Stimulated activated naive CD4-positive, alpha-beta T cell (primary cell): ENCODE results near the gene AADACL2.
"Not testable (repeated sequence)": the region's sequence is repeated elsewhere in the genome, so short reads cannot be mapped to it uniquely, and the experiment has no call there.

Source experiments
- DNase-seq, 6 experiments: peaks; one replicate each; lab custom pipeline; 2025; lab: John Stamatoyannopoulos, UW

The AADACL2 gene

DNA sequence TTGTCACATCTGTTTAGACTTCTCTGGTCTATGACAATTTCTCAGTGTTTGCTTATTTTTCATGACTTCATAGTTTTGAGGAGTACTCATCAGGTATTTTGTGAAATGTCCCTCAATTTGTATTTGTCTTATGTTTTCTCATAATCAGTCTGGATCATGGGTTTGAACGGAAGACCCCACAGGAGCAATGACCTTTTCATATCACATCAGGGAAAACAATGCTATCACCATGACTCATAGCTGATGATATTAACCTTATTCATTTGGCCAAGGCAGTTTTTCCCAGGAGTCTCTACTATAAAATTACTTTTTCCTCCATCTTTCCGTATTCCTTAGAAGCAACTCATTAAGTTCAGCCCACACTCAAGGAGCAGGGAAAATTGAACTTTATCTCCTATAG is 32.7 kb downstream of the AADACL2 start:
- DNase-seq = no peak

DNA sequence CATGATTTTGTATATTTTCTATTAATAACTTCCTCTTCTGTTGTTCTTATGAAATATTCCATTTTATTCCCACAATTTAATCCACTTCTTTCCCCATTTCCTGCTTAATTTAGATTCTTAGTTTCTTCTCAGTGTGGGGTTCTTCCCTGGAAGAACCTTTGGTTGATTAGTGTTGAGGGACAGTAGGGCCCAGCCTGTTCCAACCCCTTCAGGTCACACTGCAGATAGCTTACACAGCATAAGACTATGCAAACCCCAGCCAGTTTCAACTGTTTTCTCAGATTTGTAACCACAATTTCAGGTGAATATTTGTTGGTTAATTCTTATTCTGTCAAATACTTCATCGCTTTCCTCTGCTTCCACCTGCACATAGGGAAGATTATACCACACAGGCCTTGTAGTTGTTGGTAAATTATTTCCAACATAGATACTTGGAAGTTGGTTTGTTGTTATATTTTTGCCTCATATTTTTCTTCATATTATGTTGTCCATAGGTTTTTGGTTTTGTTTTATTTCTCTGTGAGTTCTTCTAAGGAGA is 34.7 kb downstream of the AADACL2 start:
- no peak for DNase-seq

DNA sequence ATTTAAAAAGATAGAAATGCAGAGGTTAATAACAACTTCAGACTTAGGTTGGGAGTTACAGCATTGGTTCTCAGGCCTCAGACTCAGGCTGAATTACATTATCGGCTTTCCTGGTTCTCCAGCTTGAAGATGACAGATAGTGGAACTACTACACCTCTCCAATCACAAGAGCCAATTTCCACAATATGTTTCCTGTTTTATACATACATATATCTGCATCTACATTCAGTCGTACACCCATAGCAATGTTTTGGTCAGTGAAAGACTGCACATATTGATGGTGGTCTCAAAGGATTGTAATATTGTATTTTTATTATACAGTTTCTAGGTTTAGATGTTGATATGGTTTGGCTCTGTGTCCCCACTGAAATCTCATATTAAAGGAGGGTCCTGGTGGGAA is 35.4 kb downstream of the AADACL2 start:
- no peak for DNase-seq

DNA sequence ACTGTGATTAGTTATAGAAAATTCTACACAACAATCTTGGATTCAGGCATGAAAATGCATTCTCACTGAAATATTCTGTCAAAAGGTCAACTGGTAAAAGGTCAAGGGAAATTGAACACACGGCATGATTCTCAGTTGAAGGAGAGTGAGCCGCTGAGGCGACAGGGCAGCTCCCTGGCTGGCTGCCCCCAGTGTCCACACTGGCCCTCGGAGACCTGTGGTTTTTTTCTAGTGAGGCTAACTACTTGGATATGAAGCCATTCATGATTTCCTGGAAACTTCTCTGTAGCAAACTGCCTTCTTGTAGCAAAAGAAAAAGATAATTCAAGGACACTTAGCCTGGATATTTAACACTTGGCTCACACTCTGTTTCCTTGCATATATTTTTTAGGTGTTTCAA is 37.2 kb downstream of the AADACL2 start:
- no peak for DNase-seq

DNA sequence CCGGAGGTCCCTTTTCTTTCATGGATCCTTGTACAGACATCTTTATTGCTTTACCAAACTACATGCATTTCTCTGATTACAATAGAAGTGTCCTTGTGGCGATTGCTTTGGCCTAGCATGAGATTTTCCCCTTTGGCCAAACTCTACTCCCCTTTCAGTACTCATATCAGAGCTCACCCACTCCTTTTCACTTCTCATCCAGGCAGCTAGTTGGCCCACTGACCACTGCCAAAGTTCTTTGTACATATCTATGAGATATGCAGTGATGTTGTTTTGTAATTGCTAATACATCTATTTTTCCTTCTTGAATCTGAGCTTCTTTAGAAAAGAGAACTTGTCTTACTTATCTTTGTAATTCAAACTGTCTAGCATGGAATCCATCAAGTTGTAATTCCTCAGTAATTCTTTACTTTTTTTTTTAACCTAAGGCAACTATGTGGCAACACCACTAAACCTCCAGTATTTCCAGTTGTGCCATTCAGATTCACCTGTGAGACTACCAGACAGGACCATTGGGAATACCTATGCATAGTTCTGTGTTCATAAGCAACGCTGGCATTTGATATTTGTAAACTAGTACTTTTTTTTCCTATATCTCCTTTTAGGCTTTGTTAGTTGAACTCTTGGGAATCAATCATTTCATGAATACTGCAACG is 39.2 kb downstream of the AADACL2 start:
- DNase-seq = no peak

DNA sequence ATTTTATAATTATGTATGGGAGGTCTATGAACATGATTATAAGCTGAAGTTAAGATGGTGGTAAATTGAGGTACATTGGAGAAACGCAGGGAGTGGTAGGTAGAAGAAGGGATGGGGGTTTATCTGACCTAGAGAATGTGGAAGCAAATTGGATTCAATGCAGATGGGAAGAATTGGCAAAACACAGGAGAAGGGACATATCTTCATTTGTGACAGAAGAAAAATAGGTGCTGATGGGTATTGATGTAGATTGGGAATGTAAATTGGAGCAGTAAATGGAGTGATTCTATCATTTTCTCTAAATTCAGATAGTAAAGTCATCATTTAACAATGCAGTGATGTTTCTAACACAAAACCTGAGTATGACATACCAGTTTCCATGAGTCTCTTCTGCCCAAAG is 40.5 kb downstream of the AADACL2 start:
- DNase-seq = no peak

DNA sequence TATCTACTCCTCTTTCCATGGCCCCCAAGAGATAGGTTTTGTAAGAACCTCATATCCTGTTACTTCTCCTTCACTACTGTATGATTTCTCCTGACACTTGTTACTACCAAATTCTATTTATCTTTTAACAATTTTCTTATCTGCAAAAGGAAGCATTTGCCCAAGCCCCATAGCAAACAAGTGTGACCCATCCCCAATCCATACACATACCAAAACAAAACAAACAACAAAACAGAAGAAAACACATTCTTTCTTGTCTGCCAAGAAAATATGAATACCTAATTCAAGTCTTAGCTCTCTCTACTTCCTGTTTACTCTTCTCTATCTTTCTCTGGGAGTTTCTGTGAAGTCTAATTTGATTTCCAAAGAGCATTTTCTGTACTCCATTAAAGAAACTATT is 41.2 kb downstream of the AADACL2 start:
- DNase-seq = no peak

DNA sequence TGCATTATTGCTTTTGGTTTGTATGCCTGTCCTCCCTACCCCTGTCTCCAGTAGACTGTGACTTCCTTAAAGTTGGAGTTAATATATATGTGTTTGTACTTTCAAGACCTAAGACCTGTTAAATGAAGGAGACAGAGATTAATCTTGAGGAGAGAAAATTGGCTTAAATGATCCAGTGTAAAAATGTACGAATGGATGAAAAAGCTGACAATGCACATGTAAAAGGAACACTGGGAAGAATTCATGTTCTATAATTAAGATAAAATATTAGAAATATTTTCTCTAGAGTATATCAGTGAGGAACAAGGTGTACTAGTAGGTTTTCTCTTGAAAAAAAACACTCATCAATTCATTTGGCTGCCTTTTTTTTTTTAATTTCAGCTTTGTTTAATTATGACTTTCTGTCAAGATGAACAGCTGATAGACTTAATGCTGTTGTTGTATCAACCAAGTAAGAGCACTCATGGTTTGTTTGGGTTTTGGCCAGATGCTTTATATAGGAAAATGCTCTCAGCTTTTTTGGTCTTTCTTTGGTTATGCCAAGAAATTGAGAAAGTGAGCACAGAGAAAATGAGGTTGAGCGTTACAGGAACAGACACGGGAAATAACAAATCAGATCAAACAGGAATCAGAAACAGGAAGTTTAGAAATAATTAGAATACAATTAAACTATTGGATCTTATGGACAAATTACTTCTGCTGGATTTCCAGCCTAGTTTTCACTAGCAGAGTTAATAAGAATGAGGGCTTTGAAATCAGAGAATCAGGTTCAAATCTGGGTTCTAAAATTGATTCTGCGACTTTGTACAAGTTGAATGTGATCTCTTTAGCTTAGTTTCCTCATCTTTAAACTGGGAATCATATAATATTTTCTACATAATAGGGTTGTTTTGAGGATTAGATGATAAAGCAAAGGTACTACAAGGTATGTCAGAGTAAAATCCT is 41.9 kb downstream of the AADACL2 start:
- no peak for DNase-seq

DNA sequence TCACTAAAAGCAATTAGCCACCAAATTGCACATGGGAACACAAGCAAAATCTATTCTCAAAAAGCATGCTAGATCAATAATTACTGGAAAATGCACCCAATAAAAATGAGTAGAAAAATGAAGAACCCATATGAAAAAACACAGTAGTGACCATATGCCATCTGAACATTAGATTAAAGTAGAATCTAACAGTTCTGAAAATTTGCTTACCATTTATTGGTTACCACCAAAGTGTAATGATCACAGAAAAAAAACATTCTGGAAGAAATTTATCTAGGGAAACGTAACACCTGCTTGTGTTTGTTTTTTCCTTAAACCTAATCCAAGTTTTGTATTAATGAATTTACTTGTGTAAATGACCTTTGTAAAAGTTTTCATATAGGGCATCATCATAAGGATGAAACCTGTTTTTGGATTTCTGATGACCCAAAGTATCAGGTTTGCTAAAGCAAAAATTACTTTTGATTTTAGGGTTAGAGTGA is 42.6 kb downstream of the AADACL2 start:
- no peak for DNase-seq

DNA sequence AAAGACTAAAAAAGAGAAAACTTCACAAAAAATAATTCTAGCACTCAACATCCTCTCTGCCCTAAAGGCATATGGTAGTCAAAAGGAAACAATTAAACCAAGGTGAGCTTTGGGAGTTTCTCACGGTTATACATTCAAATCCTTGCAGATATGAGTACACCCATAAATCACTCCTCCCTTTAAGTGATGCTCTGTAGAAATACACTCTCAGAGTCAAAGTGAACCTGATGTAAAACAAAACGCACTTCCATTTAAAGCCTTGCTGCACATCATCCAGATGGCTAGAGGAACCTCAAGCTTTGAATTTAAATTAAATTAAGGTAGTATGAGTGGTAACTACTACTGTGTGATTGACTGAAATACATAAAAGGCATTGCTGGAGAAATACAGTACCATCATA is 44.2 kb downstream of the AADACL2 start:
- no peak for DNase-seq

DNA sequence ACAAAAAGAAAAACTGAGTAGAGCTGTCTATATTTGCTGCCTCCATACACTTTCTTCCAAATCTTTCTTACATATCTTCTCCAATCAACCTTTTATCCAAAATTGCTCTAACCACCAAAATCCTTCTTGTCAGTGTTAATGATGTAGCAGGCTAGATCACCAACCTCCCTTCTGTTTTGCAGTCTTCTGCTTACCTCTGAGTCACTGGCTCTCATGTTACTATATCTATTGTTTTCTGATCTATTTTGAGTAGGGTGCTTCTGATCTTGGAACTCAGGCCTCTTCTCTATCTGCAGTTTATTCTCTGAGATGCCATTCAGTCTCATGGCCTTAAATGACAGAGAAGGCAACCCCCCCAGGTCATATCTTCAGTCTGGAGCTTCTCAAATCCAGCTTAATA is 53.9 kb downstream of the AADACL2 start:
- no peak for DNase-seq

DNA sequence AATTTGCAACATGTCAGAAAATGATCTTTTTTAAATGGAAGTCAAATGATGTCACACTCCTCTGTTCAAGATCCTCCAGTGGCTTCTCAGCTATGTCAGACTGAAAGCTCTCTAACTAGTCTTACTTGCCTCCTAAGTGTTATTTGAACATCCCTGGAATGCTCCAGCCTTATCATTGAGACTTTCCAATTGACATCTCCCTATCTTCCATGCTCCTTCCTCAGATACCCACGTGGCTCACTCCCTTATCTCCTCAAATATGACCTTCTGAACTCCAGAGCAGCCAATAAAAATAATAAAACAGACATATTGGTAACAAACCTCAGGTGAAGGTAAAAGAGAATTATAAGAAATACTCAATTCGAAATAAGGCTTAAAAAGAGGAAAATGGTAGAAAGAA is 54.7 kb downstream of the AADACL2 start:
- DNase-seq = no peak

DNA sequence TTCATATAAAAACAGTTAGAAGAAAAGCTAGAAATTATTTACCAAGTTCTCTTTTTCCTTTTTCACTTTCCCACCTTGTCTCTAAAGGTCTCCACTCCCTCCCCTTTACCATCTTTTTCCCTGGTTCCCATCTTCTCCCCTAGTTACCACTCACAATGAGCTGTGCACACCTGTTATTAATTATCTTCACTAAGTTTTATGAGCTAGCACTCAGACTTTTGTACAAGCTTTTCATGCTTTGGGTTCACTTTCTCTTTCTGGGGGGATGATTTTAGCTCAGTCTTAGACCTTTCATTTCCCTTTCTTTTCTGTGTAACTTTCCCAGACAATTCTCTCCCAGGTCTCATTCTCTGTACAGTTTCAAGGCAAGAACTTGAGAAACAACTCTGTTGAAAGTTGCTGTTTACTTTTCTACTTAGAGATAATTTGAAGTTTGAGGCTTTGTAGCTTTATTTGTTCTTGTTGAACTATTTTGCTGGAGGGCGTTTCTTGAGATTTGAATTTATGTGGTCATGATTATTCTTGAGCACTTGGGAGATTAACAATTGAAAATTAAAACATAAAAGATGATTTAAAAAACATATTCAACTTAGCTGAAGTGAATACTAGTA is 56.2 kb downstream of the AADACL2 start:
- DNase-seq = no peak

DNA sequence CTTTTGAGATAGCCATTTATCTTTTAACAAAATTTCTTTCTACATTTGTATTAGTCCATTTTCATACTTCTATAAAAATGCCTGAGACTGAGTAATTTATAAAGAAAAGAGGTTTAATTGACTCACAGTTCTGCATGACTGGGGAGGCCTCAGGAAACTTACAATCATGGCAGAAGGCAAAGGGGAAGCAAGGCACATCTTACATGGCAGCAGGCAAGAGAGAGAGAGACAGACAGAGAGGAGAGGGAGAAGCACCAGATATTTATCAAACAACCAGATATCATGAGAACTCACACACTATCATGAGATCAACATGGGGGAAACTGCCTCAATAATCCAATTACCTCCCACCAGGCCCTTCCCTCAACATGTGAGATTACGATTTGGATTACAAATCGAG is 57.0 kb downstream of the AADACL2 start:
- DNase-seq = not testable (repeated sequence)

DNA sequence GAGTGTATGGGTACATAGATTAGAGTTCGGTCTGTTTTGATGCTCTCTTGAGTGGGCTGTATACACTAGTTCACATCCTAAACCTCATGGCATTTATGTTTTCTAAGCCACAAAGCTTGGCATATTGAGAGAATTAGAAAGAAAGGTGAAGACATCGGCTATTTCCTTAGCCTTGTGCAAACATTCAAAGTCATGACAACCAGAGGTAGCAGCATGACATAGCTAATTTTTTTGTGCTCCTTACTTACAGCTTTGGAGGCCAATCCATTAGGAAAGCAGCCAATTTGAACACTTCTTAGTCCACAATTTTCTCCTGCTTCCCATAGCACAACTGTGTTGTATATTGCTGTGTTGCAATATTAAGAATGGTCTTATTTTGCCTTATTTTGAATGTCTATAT is 58.7 kb downstream of the AADACL2 start:
- no peak for DNase-seq

DNA sequence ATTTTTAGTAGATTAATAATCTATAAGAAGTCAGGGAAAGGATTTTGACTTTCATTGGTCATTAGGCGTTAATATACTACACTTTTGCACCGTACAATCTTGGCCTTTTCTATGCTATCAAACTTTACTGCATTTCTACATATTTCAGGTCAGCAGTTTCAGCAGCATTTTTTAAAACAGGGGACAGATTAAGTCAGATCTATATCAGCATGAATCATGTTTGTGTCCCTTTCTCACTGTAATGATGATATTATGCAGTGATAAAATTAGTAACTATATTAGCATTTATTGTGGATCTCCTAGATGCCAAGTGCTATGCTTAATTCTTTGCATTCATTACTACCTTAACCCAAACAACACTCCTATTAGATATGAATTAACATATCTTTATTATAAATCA is 59.9 kb downstream of the AADACL2 start:
- no peak for DNase-seq

DNA sequence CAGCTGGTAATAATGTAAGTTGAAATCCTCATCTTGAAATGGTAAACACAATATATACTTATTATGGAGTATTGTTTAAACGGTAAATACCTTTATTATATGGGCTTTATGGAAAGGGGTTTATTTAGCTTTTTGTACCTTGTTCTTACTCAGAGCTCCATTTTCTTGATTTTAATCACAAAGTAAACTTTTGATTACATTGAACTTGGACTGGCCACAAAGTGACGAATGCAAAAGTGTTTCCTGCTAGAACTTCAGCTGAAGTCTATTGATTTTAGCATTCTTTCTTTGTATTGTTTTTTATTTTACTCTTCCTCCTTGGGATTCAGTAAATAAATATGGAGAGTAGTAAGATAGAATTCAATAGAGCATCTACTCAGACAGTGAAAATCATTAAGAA is 60.4 kb downstream of the AADACL2 start:
- no peak for DNase-seq

DNA sequence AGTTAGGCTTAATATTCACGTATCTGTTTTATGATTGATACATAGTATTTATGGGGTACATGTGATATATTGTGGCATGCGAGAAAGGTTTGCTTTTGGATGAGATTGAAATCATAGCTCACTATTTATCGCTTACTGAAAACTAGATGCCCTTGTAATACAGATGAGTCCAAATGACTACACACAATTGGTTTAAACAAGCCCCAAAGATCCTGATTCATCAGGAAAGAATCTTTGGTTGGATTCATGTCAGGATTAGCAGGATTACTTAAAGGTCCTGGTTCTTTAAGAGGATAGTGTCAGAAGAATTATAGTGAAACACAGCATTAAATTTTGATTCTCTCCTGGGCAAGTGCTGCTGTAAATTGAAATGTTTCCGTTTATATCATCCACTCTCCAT is 61.5 kb downstream of the AADACL2 start:
- DNase-seq = no peak

DNA sequence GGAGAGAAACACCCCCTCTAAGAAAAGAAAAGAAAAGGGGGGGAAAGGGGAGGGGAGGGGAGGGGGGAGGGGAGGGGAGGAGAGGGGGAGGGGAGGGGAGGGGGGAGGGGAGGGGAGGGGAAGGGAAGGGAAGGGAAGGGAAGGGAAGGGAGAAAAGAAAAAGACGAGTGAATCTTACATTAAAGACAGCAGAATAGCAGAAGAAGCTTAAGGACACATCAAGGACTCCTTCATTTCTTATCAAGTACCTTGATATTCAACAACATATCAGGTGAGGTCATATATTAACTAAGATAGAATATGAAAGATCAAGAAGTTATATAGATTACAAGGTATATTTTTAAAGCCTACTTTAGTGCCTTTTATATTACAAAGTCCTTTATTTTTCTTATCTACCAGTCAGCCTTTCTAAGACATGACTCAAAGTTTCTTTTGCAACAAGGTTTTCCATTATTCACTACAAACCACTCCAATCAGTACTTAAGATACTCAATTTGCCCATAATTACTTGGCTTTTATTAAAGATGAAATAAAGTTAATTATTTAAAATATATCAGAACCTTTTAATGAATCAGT is 62.5 kb downstream of the AADACL2 start:
- no peak for DNase-seq

DNA sequence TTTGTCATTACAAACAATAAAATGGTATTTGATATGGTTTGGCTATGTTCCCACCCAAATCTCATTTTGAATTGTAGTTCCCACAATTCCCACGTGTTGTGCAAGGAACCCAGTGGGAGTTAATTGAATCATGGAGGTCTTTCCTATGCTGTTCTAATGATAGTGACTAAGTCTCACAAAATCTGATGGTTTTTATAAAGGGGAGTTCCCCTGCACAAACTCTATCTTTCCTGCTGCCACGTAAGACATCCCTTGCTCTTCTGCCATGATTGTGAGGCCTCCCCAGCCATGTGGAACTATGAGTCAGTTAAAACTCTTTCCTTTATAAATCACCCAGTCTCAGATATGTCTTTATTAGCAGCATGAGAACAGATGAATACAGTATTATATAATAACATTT is 64.7 kb downstream of the AADACL2 start:
- DNase-seq = no peak

DNA sequence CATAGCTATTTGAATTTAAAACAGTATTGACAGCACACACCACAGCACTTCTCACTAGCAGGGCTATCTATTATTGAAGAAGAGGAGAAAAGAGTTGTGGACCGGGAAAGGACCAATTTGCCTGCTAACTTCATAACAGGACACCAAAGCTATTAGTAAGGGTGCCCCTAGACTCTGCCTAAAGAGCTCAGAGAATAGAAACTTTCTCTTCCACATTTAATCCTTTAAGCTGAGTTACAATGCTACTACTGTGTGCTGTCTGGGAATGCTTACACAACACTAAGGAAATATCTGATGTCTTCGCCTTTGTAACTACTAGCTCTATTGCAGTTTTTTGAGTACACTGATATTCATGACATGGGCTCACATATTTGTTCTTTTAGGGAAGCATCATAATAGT is 66.7 kb downstream of the AADACL2 start:
- DNase-seq = no peak

DNA sequence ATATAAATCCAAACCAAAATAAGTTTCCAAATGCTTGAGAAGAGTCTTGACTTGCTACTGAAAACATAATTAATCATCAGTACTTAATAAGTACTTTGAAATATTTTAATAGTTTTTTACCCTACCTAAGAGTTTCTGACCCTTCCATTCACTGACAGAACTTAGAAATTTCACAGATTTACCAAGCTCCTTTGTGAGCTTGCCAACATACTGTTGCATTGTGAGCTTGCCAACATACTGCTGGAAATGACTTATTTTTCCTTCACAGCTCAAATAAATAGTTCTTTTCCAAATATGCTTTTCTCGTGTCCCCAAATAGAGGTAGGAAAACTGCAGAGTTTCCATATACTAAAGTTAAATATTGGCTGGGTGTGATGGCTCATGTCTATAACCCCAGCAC is 70.5 kb downstream of the AADACL2 start:
- DNase-seq = no peak
